Measurements from ENCODE around the gene FNBP1L. TPM values are rescaled to one million over a fixed set of nuclear protein-coding genes. Genes with fewer than 3 reads are reported as not detected.

FNBP1L gene
- total RNA-seq (2014; rRNA removed; shearing (Covaris generic)) (22.4 and 22.6 TPM in 2 replicates), polyA plus RNA-seq (2016; fragmentation: Nextera tagmentation; extraction: Ambion mirVana) (16.9 and 19.1 TPM in 2 replicates)

GRCh38 chr1:93447481-93448291 lies at the start of gene FNBP1L:
FNBP1L (plus strand) TSS chr1:93448118; CDS start chr1:93448282, 164 bp downstream.
- no peaks in the 10 kb centered on the region for H3K9me2 ChIP-seq (ENCODE audit: insufficient read depth)
- WGBS, 2 experiments (ENCODE audit: low coverage in 1 of 2, low lambda C conversion rate in 2 of 2, missing lambda C conversion rate in 2 of 2), result 1 to 3% methylated on average over 17 to 48 of the region's 52 CpGs
- no peak within 1 kb of the TSS for H3K27ac ChIP-seq
- DNase-seq, result peak; percentile 76
- H3K9ac ChIP-seq, result peak within 1 kb of the TSS; percentile 70
- H3K4me3 ChIP-seq, result peak within 1 kb of the TSS; percentile 93
- H3K4me2 ChIP-seq (ENCODE audit: unreplicated experiment), result peak within 1 kb of the TSS; percentile 93
- H3K36me3 ChIP-seq (ENCODE audit: low read depth), result no peaks in the 10 kb centered on the region
- in situ Hi-C loops (cut with MboI), result loop anchor here (10.0 kb wide), 1 partner anchor 177 kb away; no protein-coding TSS in a partner anchor
- peaks cover 41% of the 10 kb centered on the region for H3K79me2 ChIP-seq (ENCODE audit: insufficient read depth)
- TF ChIP-seq EZH2 (IDR thresholded peaks at IDR 0.05; ENCODE audit: insufficient read depth, poor library complexity, severe bottlenecking) (no peak), EZH2phosphoT487 (IDR thresholded peaks at IDR 0.05; ENCODE audit: insufficient read depth, low read depth) (no peak)
- no peaks in the 10 kb centered on the region for H3K27me3 ChIP-seq (replicated peaks; ENCODE audit: insufficient read depth)
- H3K4me1 ChIP-seq (ENCODE audit: insufficient read depth), result peaks cover 11% of the 10 kb centered on the region
- H3K9me3 ChIP-seq (ENCODE audit: low read depth), result no peaks in the 10 kb centered on the region
- no peaks in the 10 kb centered on the region for H4K20me1 ChIP-seq (ENCODE audit: insufficient read depth)
- H2AFZ ChIP-seq, result peak within 1 kb of the TSS; percentile 91
- H3F3A ChIP-seq (ENCODE audit: insufficient read depth), result peaks cover 10% of the 10 kb centered on the region

- H3K27ac ChIP-seq, result no peak overlapping the region
- no peaks in the 10 kb centered on the region for H3K36me3 ChIP-seq (ENCODE audit: low read depth)
- no peaks in the 10 kb centered on the region for H3K79me2 ChIP-seq (ENCODE audit: insufficient read depth)
- H3K4me3 ChIP-seq, result no peak overlapping the region
- no peak for DNase-seq
- no peaks in the 10 kb centered on the region for H3K9me3 ChIP-seq (ENCODE audit: low read depth)
- H2AFZ ChIP-seq, result no peak overlapping the region
- no peaks in the 10 kb centered on the region for H3K9me2 ChIP-seq (ENCODE audit: insufficient read depth)
- H4K20me1 ChIP-seq (ENCODE audit: insufficient read depth), result no peaks in the 10 kb centered on the region
- H3F3A ChIP-seq (ENCODE audit: insufficient read depth), result 0 out of 2 replicates have a peak, but pooled peaks cover under 1% of the 10 kb centered on the region
- no peak overlapping the region for H3K9ac ChIP-seq
- TF ChIP-seq EZH2phosphoT487 (IDR thresholded peaks at IDR 0.05; ENCODE audit: insufficient read depth, low read depth), result no peak
- TF ChIP-seq EZH2 (IDR thresholded peaks at IDR 0.05; ENCODE audit: insufficient read depth, poor library complexity, severe bottlenecking), result no peak
- no peaks in the 10 kb centered on the region for H3K27me3 ChIP-seq (replicated peaks; ENCODE audit: insufficient read depth)
- peaks cover 7% of the 10 kb centered on the region for H3K4me1 ChIP-seq (ENCODE audit: insufficient read depth)
- in situ Hi-C loops (cut with MboI), result no loop called here
- no peak overlapping the region for H3K4me2 ChIP-seq (ENCODE audit: unreplicated experiment)
Observed at GRCh38 chr1:93399781-93400180, 48.1 kb upstream of the FNBP1L start.

GRCh38 chr1:93408203-93408602 lies 39.7 kb upstream of the FNBP1L start:
- Histone ChIP-seq H3K27ac (no peak overlapping the region), H3K4me2 (ENCODE audit: unreplicated experiment) (no peak overlapping the region), H3K9me3 (ENCODE audit: low read depth) (no peaks in the 10 kb centered on the region), H3K27me3 (replicated peaks; ENCODE audit: insufficient read depth) (no peaks in the 10 kb centered on the region), H3K9me2 (ENCODE audit: insufficient read depth) (no peaks in the 10 kb centered on the region), H3K4me3 (no peak overlapping the region), H3F3A (ENCODE audit: insufficient read depth) (no peaks in the 10 kb centered on the region), H4K20me1 (ENCODE audit: insufficient read depth) (no peaks in the 10 kb centered on the region), H3K9ac (no peak overlapping the region), H3K36me3 (ENCODE audit: low read depth) (no peaks in the 10 kb centered on the region), H2AFZ (no peak overlapping the region), H3K4me1 (ENCODE audit: insufficient read depth) (no peaks in the 10 kb centered on the region), H3K79me2 (ENCODE audit: insufficient read depth) (no peaks in the 10 kb centered on the region)
- no peak for TF ChIP-seq EZH2phosphoT487 (IDR thresholded peaks at IDR 0.05; ENCODE audit: insufficient read depth, low read depth)
- no peak for TF ChIP-seq EZH2 (IDR thresholded peaks at IDR 0.05; ENCODE audit: insufficient read depth, poor library complexity, severe bottlenecking)
- WGBS, 2 experiments (ENCODE audit: low coverage in 1 of 2, low lambda C conversion rate in 2 of 2, missing lambda C conversion rate in 2 of 2), result 59 to 61% methylated on average over 4 of the region's 4 CpGs
- DNase-seq, result no peak
- in situ Hi-C loops (cut with MboI), result no loop called here

- Histone ChIP-seq H3K27ac (no peak overlapping the region), H3K36me3 (ENCODE audit: low read depth) (no peaks in the 10 kb centered on the region), H3K27me3 (replicated peaks; ENCODE audit: insufficient read depth) (no peaks in the 10 kb centered on the region), H2AFZ (no peak overlapping the region), H3K4me2 (ENCODE audit: unreplicated experiment) (no peak overlapping the region), H3K9ac (no peak overlapping the region), H4K20me1 (ENCODE audit: insufficient read depth) (no peaks in the 10 kb centered on the region), H3F3A (ENCODE audit: insufficient read depth) (no peaks in the 10 kb centered on the region), H3K9me2 (ENCODE audit: insufficient read depth) (no peaks in the 10 kb centered on the region), H3K9me3 (ENCODE audit: low read depth) (no peaks in the 10 kb centered on the region), H3K79me2 (ENCODE audit: insufficient read depth) (no peaks in the 10 kb centered on the region), H3K4me3 (no peak overlapping the region), H3K4me1 (ENCODE audit: insufficient read depth) (peaks cover 4% of the 10 kb centered on the region; the same call in 1 of the 2 replicates)
- no peak for DNase-seq
- TF ChIP-seq EZH2phosphoT487 (IDR thresholded peaks at IDR 0.05; ENCODE audit: insufficient read depth, low read depth) (no peak), EZH2 (IDR thresholded peaks at IDR 0.05; ENCODE audit: insufficient read depth, poor library complexity, severe bottlenecking) (no peak)
- in situ Hi-C loops (cut with MboI), result no loop called here
- WGBS, 2 experiments (ENCODE audit: low coverage in 1 of 2, low lambda C conversion rate in 2 of 2, missing lambda C conversion rate in 2 of 2), result 57 to 64% methylated on average over 2 of the region's 2 CpGs
Observed at GRCh38 chr1:93411000-93411399, 36.9 kb upstream of the FNBP1L start.

All from GM23248 (cell line).